ENCODE results near the gene PPM1G.

DNA sequence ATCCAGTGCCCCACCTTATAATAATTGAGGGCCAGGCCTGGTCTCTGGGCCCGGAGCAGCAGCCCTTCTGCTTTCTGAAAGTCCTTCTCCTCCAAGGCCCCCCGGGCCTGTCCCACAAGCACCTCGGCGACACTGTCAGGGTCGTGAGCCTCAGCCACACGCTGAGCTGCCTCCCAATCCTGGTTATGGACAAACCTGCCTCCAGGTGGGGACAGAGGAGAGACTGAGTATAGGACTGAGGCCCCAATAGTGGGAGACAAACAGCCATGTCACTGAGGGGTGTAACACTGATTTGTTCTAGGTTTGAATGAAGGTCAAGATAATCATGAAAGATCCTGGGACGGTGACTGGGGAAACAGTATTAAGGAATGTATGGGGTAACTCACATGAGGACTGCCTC is 44.6 kb upstream of the PPM1G start:
- TF ChIP-seq, protein P1, sequence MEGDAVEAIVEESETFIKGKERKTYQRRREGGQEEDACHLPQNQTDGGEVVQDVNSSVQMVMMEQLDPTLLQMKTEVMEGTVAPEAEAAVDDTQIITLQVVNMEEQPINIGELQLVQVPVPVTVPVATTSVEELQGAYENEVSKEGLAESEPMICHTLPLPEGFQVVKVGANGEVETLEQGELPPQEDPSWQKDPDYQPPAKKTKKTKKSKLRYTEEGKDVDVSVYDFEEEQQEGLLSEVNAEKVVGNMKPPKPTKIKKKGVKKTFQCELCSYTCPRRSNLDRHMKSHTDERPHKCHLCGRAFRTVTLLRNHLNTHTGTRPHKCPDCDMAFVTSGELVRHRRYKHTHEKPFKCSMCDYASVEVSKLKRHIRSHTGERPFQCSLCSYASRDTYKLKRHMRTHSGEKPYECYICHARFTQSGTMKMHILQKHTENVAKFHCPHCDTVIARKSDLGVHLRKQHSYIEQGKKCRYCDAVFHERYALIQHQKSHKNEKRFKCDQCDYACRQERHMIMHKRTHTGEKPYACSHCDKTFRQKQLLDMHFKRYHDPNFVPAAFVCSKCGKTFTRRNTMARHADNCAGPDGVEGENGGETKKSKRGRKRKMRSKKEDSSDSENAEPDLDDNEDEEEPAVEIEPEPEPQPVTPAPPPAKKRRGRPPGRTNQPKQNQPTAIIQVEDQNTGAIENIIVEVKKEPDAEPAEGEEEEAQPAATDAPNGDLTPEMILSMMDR (IDR thresholded peaks at IDR 0.05) = no peak
- no peak for TF ChIP-seq POLR2A (IDR thresholded peaks at IDR 0.05)
